ENCODE data around the gene MRPL1.

Gene MRPL1

GRCh38 chr4:77845929-77846328, 16.7 kb upstream of the MRPL1 start:
- no peak overlapping the region for H3K27ac ChIP-seq
- H3K4me3 ChIP-seq: no peak overlapping the region

- no peak overlapping the region for H3K27ac ChIP-seq
- no peak overlapping the region for H3K4me3 ChIP-seq
Observed at GRCh38 chr4:77848508-77848907, 14.1 kb upstream of the MRPL1 start.

- H3K4me3 ChIP-seq: no peak overlapping the region
- H3K27ac ChIP-seq: no peak overlapping the region
Observed at GRCh38 chr4:77849278-77849965, 13.2 kb upstream of the MRPL1 start.

GRCh38 chr4:77852892-77853495, 9.6 kb upstream of the MRPL1 start:
- H3K27ac ChIP-seq: peak overlapping the region in 15 of 21 experiments; percentile 27 to 93 (median 67)
- H3K4me3 ChIP-seq: no peak overlapping the region

GRCh38 chr4:77854431-77855111, 8.1 kb upstream of the MRPL1 start:
- Histone ChIP-seq H3K27ac (peak overlapping the region in 18 of 21 experiments; percentile 19 to 93 (median 67)), H3K4me3 (no peak overlapping the region)

- no peak overlapping the region for H3K4me3 ChIP-seq
- H3K27ac ChIP-seq: peak overlapping the region in 4 of 21 experiments; percentile 49 to 58 (median 54)
Observed at GRCh38 chr4:77856152-77856551, 6.5 kb upstream of the MRPL1 start.

- H3K27ac ChIP-seq: peak overlapping the region in 2 of 21 experiments; percentile 3 to 38
- H3K4me3 ChIP-seq: no peak overlapping the region
Observed at GRCh38 chr4:77859256-77859655, 3.4 kb upstream of the MRPL1 start.

- peak overlapping the region; percentile 83 to 99 (median 95) for H3K27ac ChIP-seq
- peak overlapping the region in 4 of 7 experiments; percentile 50 to 77 (median 68) for H3K4me3 ChIP-seq
Observed at GRCh38 chr4:77861495-77861894, 1.1 kb upstream of the MRPL1 start.

GRCh38 chr4:77863341-77863740, 711 bp downstream of the MRPL1 start:
- peak overlapping the region in 20 of 21 experiments; percentile 44 to 99 (median 95) for H3K27ac ChIP-seq

GRCh38 chr4:77865259-77865658, 2.6 kb downstream of the MRPL1 start:
- no peak overlapping the region for H3K27ac ChIP-seq
- H3K4me3 ChIP-seq: no peak overlapping the region

More at GRCh38 chr4:77863341-77863740, 711 bp downstream of the MRPL1 start:
- H3K4me3 ChIP-seq: peak overlapping the region; percentile 50 to 77 (median 61)

GRCh38 chr4:77872723-77873445, 10.3 kb downstream of the MRPL1 start:
- H3K4me3 ChIP-seq: no peak overlapping the region
- H3K27ac ChIP-seq: no peak overlapping the region

GRCh38 chr4:77877167-77877566, 14.5 kb downstream of the MRPL1 start:
- Histone ChIP-seq H3K4me3 (no peak overlapping the region), H3K27ac (no peak overlapping the region)

GRCh38 chr4:77877771-77878565, 15.3 kb downstream of the MRPL1 start:
- no peak overlapping the region for H3K4me3 ChIP-seq
- H3K27ac ChIP-seq: no peak overlapping the region

GRCh38 chr4:77880784-77881183, 18.2 kb downstream of the MRPL1 start:
- peak overlapping the region in 1 of 21 experiments; percentile 60 for H3K27ac ChIP-seq
- H3K4me3 ChIP-seq: no peak overlapping the region

GRCh38 chr4:77881460-77882295, 19.0 kb downstream of the MRPL1 start:
- Histone ChIP-seq H3K27ac (peak overlapping the region in 3 of 21 experiments; percentile 1 to 41 (median 3)), H3K4me3 (no peak overlapping the region)

GRCh38 chr4:77893451-77893850, 30.8 kb downstream of the MRPL1 start:
- Histone ChIP-seq H3K4me3 (no peak overlapping the region), H3K27ac (no peak overlapping the region)

GRCh38 chr4:77899607-77900006, 37.0 kb downstream of the MRPL1 start:
- no peak overlapping the region for H3K4me3 ChIP-seq
- H3K27ac ChIP-seq: no peak overlapping the region

GRCh38 chr4:77903186-77903585, 40.6 kb downstream of the MRPL1 start:
- Histone ChIP-seq H3K27ac (no peak overlapping the region), H3K4me3 (no peak overlapping the region)

All from skin epidermis (tissue), 12 donors.